Tibial nerve (tissue), 3 donors: ENCODE measurements around the gene TFDP2.

Experiments
- CTCF ChIP-seq, 5 experiments: fragments of 200-600 bp in 3 of 5; fragments of 450-650 bp in 2 of 5; sonication (generic) in 3 of 5; IDR thresholded peaks; one replicate each; pipeline ENCODE4 v1.5.1; 2016 to 2019; ENCODE audit warnings: antibody characterized with exemption in 5 of 5, mild to moderate bottlenecking in 3 of 5, moderate library complexity in 2 of 5
- POLR2A ChIP-seq, 2 donors: fragments of 450-650 bp; IDR thresholded peaks; one replicate each; pipeline ENCODE4 v1.6.1; 2017; ENCODE audit warnings: antibody characterized with exemption in 2 of 2, mild to moderate bottlenecking in 2 of 2, moderate library complexity in 2 of 2

GRCh38 chr3:141898908-141899307, 250.4 kb downstream of the TFDP2 start:
- TF ChIP-seq CTCF (IDR thresholded peaks at IDR 0.05) (no peak), POLR2A (IDR thresholded peaks at IDR 0.05) (no peak)
